ACC112 (cell line): Measurements from ENCODE around the gene SHROOM3.
"Not testable (repeated sequence)": the region's sequence is repeated elsewhere in the genome, so short reads cannot be mapped to it uniquely, and the experiment has no call there.

Experiments used
- H2AFZ ChIP-seq: fragments of 200-600 bp; sonication (generic); one replicate; pipeline ENCODE4 v1.6.0; 2017; ENCODE audit warnings: antibody characterized with exemption, low read length; ENCODE audit not compliant: unreplicated experiment
- H3K27ac ChIP-seq: fragments of 200-600 bp; sonication (generic); 2 replicates; pipeline ENCODE4 v1.5.1; 2014; ENCODE audit warnings: low read depth, mild to moderate bottlenecking, antibody characterized with exemption, low read length, moderate library complexity
- H3K27me3 ChIP-seq: fragments of 200-600 bp; sonication (generic); 2 replicates; pipeline ENCODE4 v1.6.1; 2014; ENCODE audit warnings: mild to moderate bottlenecking, antibody characterized with exemption, low read length, moderate library complexity, mixed read lengths; ENCODE audit not compliant: insufficient read depth
- H3K36me3 ChIP-seq: fragments of 200-600 bp; sonication (generic); 2 replicates; pipeline ENCODE4 v1.6.1; 2016; ENCODE audit warnings: mild to moderate bottlenecking, antibody characterized with exemption, low read length, moderate library complexity, mixed read lengths; ENCODE audit not compliant: insufficient read depth
- H3K4me1 ChIP-seq: fragments of 200-600 bp; sonication (generic); one replicate; pipeline ENCODE4 v1.6.1; 2016; ENCODE audit warnings: low read length, mixed read lengths; ENCODE audit not compliant: insufficient read depth, unreplicated experiment, control insufficient read depth
- H3K4me3 ChIP-seq: fragments of 200-600 bp; sonication (generic); 2 replicates; pipeline ENCODE4 v1.5.1; 2014; ENCODE audit warnings: mild to moderate bottlenecking, low read depth, low read length
- H3K79me2 ChIP-seq: fragments of 200-600 bp; sonication (generic); one replicate; pipeline ENCODE4 v1.6.0; 2016; ENCODE audit warnings: low read length; ENCODE audit not compliant: control insufficient read depth, unreplicated experiment, insufficient read depth

The SHROOM3 gene

DNA sequence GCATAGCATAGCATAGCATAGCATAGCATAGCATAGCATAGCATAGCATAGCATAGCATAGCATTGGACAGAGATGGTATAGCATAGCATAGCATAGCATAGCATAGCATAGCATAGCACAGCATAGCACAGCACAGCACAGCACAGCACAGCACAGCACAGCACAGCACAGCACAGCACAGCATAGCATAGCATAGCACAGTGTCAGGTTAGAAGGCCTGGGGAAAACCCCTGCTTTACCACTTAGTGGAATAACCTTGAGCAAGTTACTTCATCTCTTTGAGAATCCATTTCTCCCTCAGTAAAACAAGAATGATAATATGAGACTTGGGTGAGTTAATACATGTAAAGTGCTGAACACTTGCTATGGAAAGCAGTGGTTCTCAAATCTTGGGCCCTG, 173.5 kb downstream of the SHROOM3 start:
- not testable (repeated sequence) for H3K79me2 ChIP-seq, H3K27me3 ChIP-seq, H3K4me3 ChIP-seq, H2AFZ ChIP-seq, H3K27ac ChIP-seq, H3K36me3 ChIP-seq
- H3K4me1 ChIP-seq = peaks cover 14% of the 10 kb centered on the region

DNA sequence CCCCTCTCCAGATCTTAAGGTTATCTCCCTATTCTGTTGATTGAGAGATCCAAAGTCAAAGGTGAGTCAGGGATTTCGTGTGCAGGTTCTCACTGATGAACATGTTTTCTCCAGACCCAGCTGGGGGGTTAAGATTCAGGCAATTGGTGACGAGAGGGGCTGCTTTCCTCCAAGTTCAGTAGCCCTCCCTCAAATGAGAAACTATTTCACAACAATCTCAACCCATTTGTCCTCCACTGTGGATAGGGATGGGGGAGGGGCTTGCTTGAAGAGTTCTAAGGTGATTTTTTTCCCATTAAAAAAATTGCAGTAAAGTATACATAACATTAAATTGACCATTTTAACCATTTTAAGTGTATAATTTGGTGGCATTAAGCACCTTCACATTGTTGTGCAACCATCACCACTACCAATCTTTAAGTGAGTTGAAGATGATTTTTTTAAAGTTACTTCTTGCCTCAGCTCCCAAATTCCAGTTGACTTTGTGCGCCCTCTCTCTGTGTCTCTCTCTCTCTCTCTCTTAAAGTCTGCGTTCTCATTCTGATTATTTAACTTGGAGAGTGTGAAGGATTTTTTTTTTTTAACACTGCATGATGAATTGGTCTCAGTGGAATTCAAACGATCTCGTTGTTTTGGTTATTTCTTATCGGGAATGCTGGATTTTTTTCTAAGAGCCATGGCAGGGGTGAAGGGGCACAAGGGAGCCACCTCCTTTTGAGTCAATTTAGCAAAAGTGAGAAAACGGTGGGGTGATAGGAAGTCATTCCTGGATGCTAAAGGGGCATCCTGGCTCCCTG, 175.9 kb downstream of the SHROOM3 start:
- H3K79me2 ChIP-seq = no peaks in the 10 kb centered on the region
- H2AFZ ChIP-seq = peak overlapping the region; percentile 62
- no peaks in the 10 kb centered on the region for H3K36me3 ChIP-seq
- no peak overlapping the region; the same call in 1 of the 2 replicates for H3K27ac ChIP-seq
- H3K4me1 ChIP-seq = peaks cover 14% of the 10 kb centered on the region
- no peaks in the 10 kb centered on the region for H3K27me3 ChIP-seq
- peak overlapping the region; percentile 42; the same call in 1 of the 2 replicates for H3K4me3 ChIP-seq

DNA sequence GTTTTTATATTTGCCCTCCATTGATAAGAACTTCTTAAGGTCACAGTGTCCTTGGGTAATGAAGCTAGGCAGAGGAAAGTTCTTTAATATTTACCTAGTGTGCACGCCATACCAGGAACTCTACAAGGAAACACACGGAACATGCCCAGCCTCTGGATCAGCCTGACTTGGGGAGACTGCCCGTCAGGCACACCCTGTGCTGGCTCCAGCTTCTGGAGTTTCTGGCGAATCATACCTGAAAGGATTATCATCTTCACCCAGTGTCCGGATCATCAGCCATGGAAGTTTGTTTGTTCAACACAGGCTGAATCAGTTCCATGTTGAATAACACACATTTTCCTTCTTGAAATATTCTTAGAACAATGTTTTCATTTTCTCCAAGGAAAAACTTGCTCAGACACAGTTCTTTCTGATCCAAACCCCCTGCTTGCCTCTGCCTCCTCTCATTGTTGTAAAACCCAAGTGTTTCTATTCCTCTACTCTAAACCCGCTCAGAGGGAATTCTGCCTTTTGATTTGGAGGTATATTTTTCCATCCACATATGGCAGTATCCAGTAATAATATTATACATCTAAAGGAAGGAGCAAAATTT, 176.7 kb downstream of the SHROOM3 start:
- Histone ChIP-seq H3K4me1 (peaks cover 14% of the 10 kb centered on the region), H3K27me3 (no peaks in the 10 kb centered on the region), H3K27ac (no peak overlapping the region; the same call in 1 of the 2 replicates), H3K36me3 (no peaks in the 10 kb centered on the region), H2AFZ (peak overlapping the region; percentile 62), H3K4me3 (peak overlapping the region; percentile 42; the same call in 1 of the 2 replicates), H3K79me2 (no peaks in the 10 kb centered on the region)

DNA sequence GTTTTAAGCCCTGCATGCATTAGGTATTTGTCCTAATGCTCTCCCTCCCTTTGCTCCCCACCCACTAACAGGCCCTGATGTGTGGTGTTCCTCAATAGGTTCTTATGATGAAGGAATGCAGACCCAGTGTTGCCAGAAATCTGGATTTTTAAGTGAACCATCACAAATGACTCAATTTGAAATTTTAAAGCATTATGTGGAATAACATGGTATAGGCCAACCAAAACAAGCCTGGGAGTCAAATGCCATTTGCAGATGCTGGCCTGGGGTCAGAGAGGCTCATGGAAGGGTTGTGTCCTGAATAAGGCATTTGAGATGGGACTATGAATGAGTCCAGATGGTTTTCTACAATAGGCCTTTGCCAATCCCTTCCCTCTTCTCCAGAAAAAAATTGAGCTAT, 179.6 kb downstream of the SHROOM3 start:
- Histone ChIP-seq H3K4me3 (no peak overlapping the region), H2AFZ (no peak overlapping the region), H3K4me1 (peaks cover 14% of the 10 kb centered on the region), H3K36me3 (no peaks in the 10 kb centered on the region), H3K27ac (no peak overlapping the region), H3K79me2 (no peaks in the 10 kb centered on the region), H3K27me3 (no peaks in the 10 kb centered on the region)

DNA sequence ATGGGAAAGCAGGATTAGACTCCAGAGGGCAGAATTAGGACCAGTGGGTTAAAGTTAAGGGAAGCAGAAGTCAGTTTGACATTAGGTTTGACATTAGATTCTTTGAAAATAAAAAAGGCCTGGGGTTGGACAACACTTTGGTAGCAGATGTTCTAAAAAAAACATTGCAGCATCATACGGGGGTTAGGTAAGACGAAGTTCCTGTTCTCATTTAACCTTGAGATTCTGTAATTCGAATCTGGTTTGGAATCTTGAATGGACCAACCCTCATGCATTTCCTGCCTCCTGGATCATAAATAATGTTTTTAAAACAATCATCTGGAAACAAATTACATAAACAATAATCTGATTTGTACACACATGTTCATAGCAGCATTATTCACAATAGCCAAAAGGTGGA, 181.0 kb downstream of the SHROOM3 start:
- H3K27ac ChIP-seq = no peak overlapping the region
- H3K36me3 ChIP-seq = no peaks in the 10 kb centered on the region
- no peaks in the 10 kb centered on the region for H3K79me2 ChIP-seq
- H3K4me3 ChIP-seq = no peak overlapping the region
- H3K4me1 ChIP-seq = peaks cover 8% of the 10 kb centered on the region
- no peaks in the 10 kb centered on the region for H3K27me3 ChIP-seq
- H2AFZ ChIP-seq = no peak overlapping the region

DNA sequence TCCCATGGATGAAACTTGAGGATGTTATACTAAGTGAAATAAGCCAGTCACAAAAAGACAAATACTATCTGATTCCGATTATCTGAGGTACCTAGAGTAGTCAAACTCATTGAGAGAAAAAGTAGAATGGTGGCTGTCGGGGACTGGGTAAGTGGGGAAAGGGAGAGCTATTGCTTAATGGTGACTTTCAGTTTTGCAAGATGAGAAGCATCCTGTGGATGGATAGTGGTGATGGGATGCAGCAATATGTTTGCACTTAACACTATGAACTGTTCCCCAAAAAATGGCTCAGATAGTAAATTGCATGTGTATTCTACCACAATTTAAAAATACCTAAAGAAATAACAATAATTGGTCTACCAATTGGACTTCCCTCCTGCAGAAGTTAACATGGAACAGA, 181.5 kb downstream of the SHROOM3 start:
- Histone ChIP-seq H3K27me3 (no peaks in the 10 kb centered on the region), H2AFZ (no peak overlapping the region), H3K36me3 (no peaks in the 10 kb centered on the region), H3K4me1 (peaks cover 5% of the 10 kb centered on the region), H3K4me3 (no peak overlapping the region), H3K79me2 (no peaks in the 10 kb centered on the region), H3K27ac (no peak overlapping the region)

DNA sequence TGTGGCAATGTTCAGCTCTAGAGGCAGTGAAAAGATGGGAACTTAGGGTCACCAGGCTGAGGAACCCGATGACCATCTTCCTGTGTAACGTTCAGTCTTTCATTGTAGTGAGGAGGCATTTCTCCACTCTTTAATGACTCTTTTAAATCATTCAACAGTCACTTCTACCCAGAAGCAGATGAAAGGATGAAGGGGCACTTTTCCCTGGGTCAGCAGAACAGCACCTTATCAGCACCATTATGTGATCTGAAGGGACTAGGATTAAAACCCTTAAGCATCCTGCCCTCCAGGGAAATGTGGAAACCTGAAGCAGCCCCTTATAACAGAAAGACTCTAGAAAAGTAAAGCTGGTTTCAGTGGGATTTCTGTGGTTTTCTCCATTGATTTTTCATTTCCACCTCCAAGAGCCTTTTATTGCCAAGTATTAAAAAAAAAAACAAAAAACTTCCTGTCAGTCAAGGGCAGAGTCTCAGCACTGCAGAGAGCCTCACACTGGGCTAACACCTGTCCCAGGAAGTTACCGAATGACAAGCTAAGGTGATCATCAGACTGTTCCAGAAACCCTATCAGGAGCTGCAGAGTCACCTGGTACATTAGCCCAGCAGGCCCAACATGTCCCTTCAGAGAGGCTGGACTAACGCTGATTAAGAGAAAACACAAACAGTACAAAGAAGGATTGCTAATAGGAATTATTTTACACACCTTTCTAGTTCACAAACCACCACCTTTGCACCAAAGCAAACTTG, 185.9 kb downstream of the SHROOM3 start:
- H3K27ac ChIP-seq = no peak overlapping the region
- H3K36me3 ChIP-seq = no peaks in the 10 kb centered on the region
- peaks cover 14% of the 10 kb centered on the region for H3K4me1 ChIP-seq
- H3K79me2 ChIP-seq = no peaks in the 10 kb centered on the region
- no peak overlapping the region for H2AFZ ChIP-seq
- no peak overlapping the region for H3K4me3 ChIP-seq
- no peaks in the 10 kb centered on the region for H3K27me3 ChIP-seq

DNA sequence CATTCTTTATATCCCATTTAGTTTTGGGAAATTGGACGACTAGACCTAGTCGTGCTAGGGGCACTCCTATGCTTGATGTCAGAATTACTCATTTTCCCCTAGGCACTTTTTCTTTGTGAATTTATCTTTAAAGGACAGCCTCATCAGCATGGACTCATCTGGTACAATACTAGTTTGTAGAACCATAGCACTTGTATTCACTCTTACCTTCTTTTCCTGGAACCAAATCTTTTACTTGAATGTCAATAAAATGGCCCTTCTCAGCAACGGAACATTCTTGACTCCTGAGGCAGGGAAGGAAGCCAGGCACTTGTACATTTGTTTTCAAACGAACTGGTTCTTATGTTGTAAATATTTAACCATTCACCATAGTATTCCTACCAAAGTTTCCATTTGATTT, 187.1 kb downstream of the SHROOM3 start:
- Histone ChIP-seq H3K79me2 (no peaks in the 10 kb centered on the region), H3K4me3 (no peak overlapping the region), H2AFZ (no peak overlapping the region), H3K4me1 (peaks cover 14% of the 10 kb centered on the region), H3K27me3 (no peaks in the 10 kb centered on the region), H3K36me3 (no peaks in the 10 kb centered on the region), H3K27ac (no peak overlapping the region)

DNA sequence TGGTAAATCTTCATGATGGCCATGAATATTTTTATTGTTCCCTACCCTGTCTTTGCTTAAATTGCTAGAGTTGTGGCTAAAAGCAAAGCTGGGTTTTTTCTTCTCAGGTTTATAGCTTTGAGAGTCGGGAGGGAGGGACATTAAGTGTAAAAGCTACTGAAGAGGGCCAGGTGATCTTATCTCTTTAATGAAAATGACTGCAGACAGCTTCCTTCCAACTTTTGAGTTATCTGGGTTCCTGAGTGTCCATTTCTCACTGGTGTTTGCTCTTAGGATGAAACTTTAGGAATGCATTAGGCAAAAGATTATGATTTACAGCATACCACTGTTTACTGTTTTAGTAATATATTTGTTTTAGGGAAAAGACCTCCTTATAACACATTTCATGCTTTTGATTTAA, 187.7 kb downstream of the SHROOM3 start:
- Histone ChIP-seq H3K4me3 (no peak overlapping the region), H3K79me2 (no peaks in the 10 kb centered on the region), H3K27me3 (no peaks in the 10 kb centered on the region), H3K36me3 (no peaks in the 10 kb centered on the region), H3K4me1 (peaks cover 14% of the 10 kb centered on the region), H2AFZ (no peak overlapping the region), H3K27ac (no peak overlapping the region)

DNA sequence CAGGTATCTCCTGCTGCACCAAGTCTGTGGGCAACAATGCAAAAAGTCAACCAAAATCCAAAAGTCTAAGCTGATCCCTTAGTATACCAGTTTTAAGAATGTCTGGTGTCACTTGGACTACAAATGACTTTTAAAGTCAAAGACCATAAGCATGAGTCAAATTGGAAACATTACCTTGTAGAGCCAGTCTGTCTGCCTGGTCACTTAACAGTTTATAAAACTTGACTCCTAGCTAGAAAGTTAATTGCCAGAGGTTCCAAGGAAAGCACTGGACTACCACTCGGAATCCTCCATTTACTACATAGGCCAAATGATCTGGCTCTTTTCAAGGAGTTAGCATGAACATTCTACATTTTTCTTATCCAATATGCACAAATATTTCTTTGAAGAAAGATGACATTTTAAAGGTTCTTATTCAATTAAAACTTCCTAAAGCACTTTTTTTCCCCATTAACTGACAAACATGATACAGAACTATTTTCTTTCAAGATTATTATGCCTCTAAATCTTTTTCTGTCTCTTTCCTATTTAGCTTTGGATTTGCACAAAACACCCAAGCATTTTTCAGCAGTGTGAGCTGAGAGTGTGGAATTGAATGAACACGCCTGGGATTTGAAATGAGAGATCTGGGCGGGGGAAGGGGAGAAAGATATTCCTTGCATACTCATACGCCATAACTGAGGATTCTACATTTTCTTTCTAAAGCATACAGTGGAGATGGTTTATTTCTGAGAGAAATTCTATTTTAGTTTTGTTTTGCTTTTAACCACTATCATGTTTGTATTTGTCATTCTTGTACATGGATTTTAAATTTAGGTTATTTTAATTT, 188.4 kb downstream of the SHROOM3 start:
- H3K4me1 ChIP-seq = peaks cover 14% of the 10 kb centered on the region
- no peaks in the 10 kb centered on the region for H3K36me3 ChIP-seq
- peak overlapping the region; percentile 22; the same call in 1 of the 2 replicates for H3K4me3 ChIP-seq
- no peaks in the 10 kb centered on the region for H3K27me3 ChIP-seq
- H3K27ac ChIP-seq = peak overlapping the region; percentile 42; the same call in 1 of the 2 replicates
- peak overlapping the region; percentile 80 for H2AFZ ChIP-seq
- no peaks in the 10 kb centered on the region for H3K79me2 ChIP-seq
